HEK293 (cell line): ENCODE data around the gene CFAP221.
A peak's percentile ranks its signal among the peaks of the same experiment; 100 is the strongest.

Source experiments
- CTCF ChIA-PET: fragments of 350-600 bp; formaldehyde crosslinking; extraction: SDS; loops from one replicate; lab custom pipeline; 2021; ENCODE audit warnings: antibody characterized with exemption; lab: Yijun Ruan, JAX
- POLR2A ChIA-PET: fragments of 300-600 bp; formaldehyde crosslinking; extraction: SDS; loops from one replicate; lab custom pipeline; 2020; ENCODE audit warnings: antibody characterized with exemption, inconsistent platforms; lab: Yijun Ruan, JAX
- H3K27ac ChIP-seq: fragments of 200-500 bp; sonication (Bioruptor generic); 2 replicates; pipeline ENCODE4 v1.5.1; 2014; ENCODE audit warnings: low read depth, low read length, control low read depth, inconsistent platforms; ENCODE audit errors: extremely low read depth
- H3K36me3 ChIP-seq, 2 experiments: fragments of 200-500 bp in 1 of 2; sonication (Bioruptor generic) in 1 of 2; 1 replicate in 1 of 2; 2 replicates in 1 of 2; pipeline ENCODE4 v1.5.1; 2014 to 2017; ENCODE audit warnings: inconsistent platforms in 2 of 2, low read length in 2 of 2; ENCODE audit not compliant: control insufficient read depth in 2 of 2, insufficient read depth in 1 of 2
- H3K4me1 ChIP-seq: fragments of 200-500 bp; sonication (Bioruptor generic); 2 replicates; pipeline ENCODE4 v1.5.1; 2014; ENCODE audit warnings: mild to moderate bottlenecking, low read length, inconsistent platforms; ENCODE audit not compliant: control insufficient read depth, insufficient read depth
- H3K4me3 ChIP-seq: 2 replicates; pipeline ENCODE4 v1.5.1; 2011; ENCODE audit warnings: low read depth, mild to moderate bottlenecking, control low read depth, low read length, moderate library complexity
- H3K9me3 ChIP-seq: fragments of 200-500 bp; sonication (Bioruptor generic); 2 replicates; pipeline ENCODE4 v1.5.1; 2014; ENCODE audit warnings: low read depth, low read length, inconsistent platforms; ENCODE audit not compliant: control insufficient read depth, insufficient read depth
- AEBP2 ChIP-seq: fragments of 450-650 bp; formaldehyde crosslinking; IDR thresholded peaks from 2 replicates; pipeline ENCODE4 v1.5.1; 2016; ENCODE audit warnings: missing biosample characterization, missing genetic modification characterization, borderline replicate concordance
- CTCF ChIP-seq: fragments of 450-650 bp; formaldehyde crosslinking; IDR thresholded peaks from 2 replicates; pipeline ENCODE4 v1.5.1; 2016; ENCODE audit warnings: missing biosample characterization, missing genetic modification characterization
- FEZF1 ChIP-seq: fragments of 450-650 bp; formaldehyde crosslinking; IDR thresholded peaks from 2 replicates; pipeline ENCODE4 v1.5.1; 2016; ENCODE audit warnings: missing biosample characterization, missing genetic modification characterization
- KLF16 ChIP-seq: fragments of 450-650 bp; formaldehyde crosslinking; IDR thresholded peaks from 2 replicates; pipeline ENCODE4 v1.5.1; 2017; ENCODE audit warnings: missing biosample characterization, missing genetic modification characterization
- PATZ1 ChIP-seq: fragments of 450-650 bp; formaldehyde crosslinking; IDR thresholded peaks from 2 replicates; pipeline ENCODE4 v1.5.1; 2016; ENCODE audit warnings: missing biosample characterization, missing genetic modification characterization
- REPIN1 ChIP-seq: fragments of 450-650 bp; formaldehyde crosslinking; IDR thresholded peaks from 2 replicates; pipeline ENCODE4 v1.5.1; 2017; ENCODE audit warnings: missing biosample characterization, missing genetic modification characterization, low read depth
- SALL2 ChIP-seq: fragments of 450-650 bp; formaldehyde crosslinking; IDR thresholded peaks from 2 replicates; pipeline ENCODE4 v1.5.0; 2017; ENCODE audit warnings: missing biosample characterization, mild to moderate bottlenecking, missing genetic modification characterization, borderline replicate concordance
- YY1 ChIP-seq: fragments of 450-650 bp; formaldehyde crosslinking; IDR thresholded peaks from 2 replicates; pipeline ENCODE4 v1.5.1; 2018; ENCODE audit warnings: missing biosample characterization, missing genetic modification characterization
- ZIC2 ChIP-seq: fragments of 450-650 bp; formaldehyde crosslinking; IDR thresholded peaks from 2 replicates; pipeline ENCODE4 v1.5.1; 2016; ENCODE audit warnings: missing biosample characterization, missing genetic modification characterization
- ZNF10 ChIP-seq: fragments of 450-650 bp; formaldehyde crosslinking; IDR thresholded peaks from 2 replicates; pipeline ENCODE4 v1.5.1; 2017; ENCODE audit warnings: missing biosample characterization, missing genetic modification characterization
- ZNF114 ChIP-seq: fragments of 450-650 bp; formaldehyde crosslinking; IDR thresholded peaks from 2 replicates; pipeline ENCODE4 v1.5.0; 2017; ENCODE audit warnings: missing biosample characterization, missing genetic modification characterization
- ZNF169 ChIP-seq: fragments of 450-650 bp; formaldehyde crosslinking; IDR thresholded peaks from 2 replicates; pipeline ENCODE4 v1.5.1; 2016; ENCODE audit warnings: missing biosample characterization, missing genetic modification characterization
- ZNF274 ChIP-seq, 2 experiments: fragments of 200-500 bp in 1 of 2; fragments of 450-650 bp in 1 of 2; sonication (Bioruptor generic) in 1 of 2; formaldehyde crosslinking in 1 of 2; IDR thresholded peaks; 2 replicates each; pipeline versions ENCODE4 v1.5.1 to v1.6.1; 2014 to 2016; ENCODE audit warnings: borderline replicate concordance in 1 of 2, inconsistent platforms in 1 of 2, low read length in 1 of 2, missing biosample characterization in 1 of 2, missing genetic modification characterization in 1 of 2
- ZNF324 ChIP-seq: fragments of 450-650 bp; formaldehyde crosslinking; IDR thresholded peaks from 2 replicates; pipeline ENCODE4 v1.5.1; 2016; ENCODE audit warnings: missing biosample characterization, missing genetic modification characterization
- ZNF341 ChIP-seq: fragments of 450-650 bp; formaldehyde crosslinking; IDR thresholded peaks from 2 replicates; pipeline ENCODE4; 2016; ENCODE audit warnings: low read depth, missing biosample characterization, missing genetic modification characterization
- ZNF555 ChIP-seq: fragments of 450-650 bp; formaldehyde crosslinking; conservative IDR thresholded peaks from 2 replicates; pipeline ENCODE4 v1.5.1; 2017; ENCODE audit warnings: missing biosample characterization, mild to moderate bottlenecking, missing genetic modification characterization, inconsistent platforms
- ZNF558 ChIP-seq: fragments of 450-650 bp; formaldehyde crosslinking; IDR thresholded peaks from 2 replicates; pipeline ENCODE4 v1.5.1; 2016; ENCODE audit warnings: missing biosample characterization, missing genetic modification characterization
- ZNF571 ChIP-seq: fragments of 450-650 bp; formaldehyde crosslinking; IDR thresholded peaks from 2 replicates; pipeline ENCODE4 v1.5.0; 2017; ENCODE audit warnings: missing biosample characterization, missing genetic modification characterization
- ZNF585B ChIP-seq: fragments of 450-650 bp; formaldehyde crosslinking; IDR thresholded peaks from 2 replicates; pipeline ENCODE4 v1.5.1; 2016; ENCODE audit warnings: missing biosample characterization, missing genetic modification characterization
- ZNF639 ChIP-seq: fragments of 450-650 bp; formaldehyde crosslinking; IDR thresholded peaks from 2 replicates; pipeline ENCODE4 v1.5.1; 2016; ENCODE audit warnings: missing biosample characterization, missing genetic modification characterization
- ZNF654 ChIP-seq: fragments of 450-650 bp; formaldehyde crosslinking; IDR thresholded peaks from 2 replicates; pipeline ENCODE4 v1.5.1; 2016; ENCODE audit warnings: low read depth, missing biosample characterization, missing genetic modification characterization
- ZNF664 ChIP-seq: fragments of 450-650 bp; formaldehyde crosslinking; IDR thresholded peaks from 2 replicates; pipeline ENCODE4 v1.5.1; 2016; ENCODE audit warnings: missing biosample characterization, missing genetic modification characterization
- ZNF670 ChIP-seq: fragments of 450-650 bp; formaldehyde crosslinking; IDR thresholded peaks from 2 replicates; pipeline ENCODE4 v1.5.1; 2016; ENCODE audit warnings: missing biosample characterization, missing genetic modification characterization, low read depth
- ZNF843 ChIP-seq: fragments of 450-650 bp; formaldehyde crosslinking; IDR thresholded peaks from 2 replicates; pipeline ENCODE4 v1.5.1; 2016; ENCODE audit warnings: missing biosample characterization, missing genetic modification characterization
- TF ChIP-seq, protein P1 (sequence below): fragments of 450-650 bp; formaldehyde crosslinking; IDR thresholded peaks from 2 replicates; pipeline ENCODE4 v1.5.0; 2017; ENCODE audit warnings: missing biosample characterization, missing genetic modification characterization, borderline replicate concordance
- TF ChIP-seq, protein P2 (sequence below): fragments of 450-650 bp; formaldehyde crosslinking; IDR thresholded peaks from 2 replicates; pipeline ENCODE4 v1.5.1; 2016; ENCODE audit warnings: missing biosample characterization, missing genetic modification characterization
- TF ChIP-seq, protein P3 (sequence below): fragments of 450-650 bp; formaldehyde crosslinking; IDR thresholded peaks from 2 replicates; pipeline ENCODE4 v1.5.1; 2017; ENCODE audit warnings: missing biosample characterization, missing genetic modification characterization

CFAP221 gene

GRCh38 chr2:119536211-119536610, 8.0 kb upstream of the CFAP221 start:
- H3K36me3 ChIP-seq, result no peaks in the 10 kb centered on the region
- POLR2A ChIA-PET, result no interaction called here
- H3K27ac ChIP-seq, result no peak overlapping the region
- H3K4me1 ChIP-seq, result no peaks in the 10 kb centered on the region; the same call in 1 of the 2 replicates
- no peaks in the 10 kb centered on the region for H3K9me3 ChIP-seq
- CTCF ChIA-PET, result no interaction called here
- no peak overlapping the region for H3K4me3 ChIP-seq
- TF ChIP-seq ZNF114 (no peak), ZNF585B (tag by site-specific recombination) (no peak), PATZ1 (tag by site-specific recombination) (no peak), KLF16 (tag by site-specific recombination) (no peak), YY1 (tag by site-specific recombination) (no peak), ZNF169 (tag by site-specific recombination) (no peak), ZNF558 (tag by site-specific recombination) (no peak), REPIN1 (no peak), AEBP2 (tag by site-specific recombination) (no peak), ZNF670 (tag by site-specific recombination) (no peak), ZNF639 (tag by site-specific recombination) (no peak), ZNF10 (no peak), ZNF664 (tag by site-specific recombination) (no peak), ZNF274 (IDR thresholded peaks at IDR 0.05; ENCODE audit: low read length) (no peak), ZNF274 (tag by site-specific recombination; IDR thresholded peaks at IDR 0.05; ENCODE audit: borderline replicate concordance) (no peak), ZNF571 (tag by site-specific recombination) (no peak), ZNF843 (tag by site-specific recombination) (peak; percentile 73; the same call in 1 of the 2 replicates), ZIC2 (tag by site-specific recombination) (peak; percentile 40), CTCF (no peak), SALL2 (tag by site-specific recombination) (no peak), FEZF1 (tag by site-specific recombination) (peak; percentile 79), ZNF324 (tag by site-specific recombination) (no peak), ZNF654 (tag by site-specific recombination) (no peak), ZNF555 (no peak), ZNF341 (tag by site-specific recombination) (no peak)
- TF ChIP-seq, protein P1, sequence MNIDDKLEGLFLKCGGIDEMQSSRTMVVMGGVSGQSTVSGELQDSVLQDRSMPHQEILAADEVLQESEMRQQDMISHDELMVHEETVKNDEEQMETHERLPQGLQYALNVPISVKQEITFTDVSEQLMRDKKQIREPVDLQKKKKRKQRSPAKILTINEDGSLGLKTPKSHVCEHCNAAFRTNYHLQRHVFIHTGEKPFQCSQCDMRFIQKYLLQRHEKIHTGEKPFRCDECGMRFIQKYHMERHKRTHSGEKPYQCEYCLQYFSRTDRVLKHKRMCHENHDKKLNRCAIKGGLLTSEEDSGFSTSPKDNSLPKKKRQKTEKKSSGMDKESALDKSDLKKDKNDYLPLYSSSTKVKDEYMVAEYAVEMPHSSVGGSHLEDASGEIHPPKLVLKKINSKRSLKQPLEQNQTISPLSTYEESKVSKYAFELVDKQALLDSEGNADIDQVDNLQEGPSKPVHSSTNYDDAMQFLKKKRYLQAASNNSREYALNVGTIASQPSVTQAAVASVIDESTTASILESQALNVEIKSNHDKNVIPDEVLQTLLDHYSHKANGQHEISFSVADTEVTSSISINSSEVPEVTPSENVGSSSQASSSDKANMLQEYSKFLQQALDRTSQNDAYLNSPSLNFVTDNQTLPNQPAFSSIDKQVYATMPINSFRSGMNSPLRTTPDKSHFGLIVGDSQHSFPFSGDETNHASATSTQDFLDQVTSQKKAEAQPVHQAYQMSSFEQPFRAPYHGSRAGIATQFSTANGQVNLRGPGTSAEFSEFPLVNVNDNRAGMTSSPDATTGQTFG (tag by site-specific recombination), result no peak
- TF ChIP-seq, protein P2, sequence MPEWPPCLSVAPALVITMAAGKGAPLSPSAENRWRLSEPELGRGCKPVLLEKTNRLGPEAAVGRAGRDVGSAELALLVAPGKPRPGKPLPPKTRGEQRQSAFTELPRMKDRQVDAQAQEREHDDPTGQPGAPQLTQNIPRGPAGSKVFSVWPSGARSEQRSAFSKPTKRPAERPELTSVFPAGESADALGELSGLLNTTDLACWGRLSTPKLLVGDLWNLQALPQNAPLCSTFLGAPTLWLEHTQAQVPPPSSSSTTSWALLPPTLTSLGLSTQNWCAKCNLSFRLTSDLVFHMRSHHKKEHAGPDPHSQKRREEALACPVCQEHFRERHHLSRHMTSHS (tag by site-specific recombination), result 0 out of 2 replicates have a peak, but pooled peaks have one; percentile 37
- TF ChIP-seq, protein P3, sequence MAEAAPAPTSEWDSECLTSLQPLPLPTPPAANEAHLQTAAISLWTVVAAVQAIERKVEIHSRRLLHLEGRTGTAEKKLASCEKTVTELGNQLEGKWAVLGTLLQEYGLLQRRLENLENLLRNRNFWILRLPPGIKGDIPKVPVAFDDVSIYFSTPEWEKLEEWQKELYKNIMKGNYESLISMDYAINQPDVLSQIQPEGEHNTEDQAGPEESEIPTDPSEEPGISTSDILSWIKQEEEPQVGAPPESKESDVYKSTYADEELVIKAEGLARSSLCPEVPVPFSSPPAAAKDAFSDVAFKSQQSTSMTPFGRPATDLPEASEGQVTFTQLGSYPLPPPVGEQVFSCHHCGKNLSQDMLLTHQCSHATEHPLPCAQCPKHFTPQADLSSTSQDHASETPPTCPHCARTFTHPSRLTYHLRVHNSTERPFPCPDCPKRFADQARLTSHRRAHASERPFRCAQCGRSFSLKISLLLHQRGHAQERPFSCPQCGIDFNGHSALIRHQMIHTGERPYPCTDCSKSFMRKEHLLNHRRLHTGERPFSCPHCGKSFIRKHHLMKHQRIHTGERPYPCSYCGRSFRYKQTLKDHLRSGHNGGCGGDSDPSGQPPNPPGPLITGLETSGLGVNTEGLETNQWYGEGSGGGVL, result peak; percentile 65
